Measurements from ENCODE around the gene NEB. TPM values are rescaled to one million over a fixed set of nuclear protein-coding genes. Genes with fewer than 3 reads are reported as not detected.

Gene NEB
- total RNA-seq, 1 experiment from 2014 or later: 0.33 TPM

- Mint-ChIP-seq H3K36me3 (ENCODE audit: insufficient read depth, unreplicated experiment) (no peaks in the 10 kb centered on the region), H3K4me1 (ENCODE audit: insufficient read depth, unreplicated experiment) (no peaks in the 10 kb centered on the region), H3K27ac (ENCODE audit: low read depth, unreplicated experiment) (no peak overlapping the region), H3K9me3 (ENCODE audit: unreplicated experiment) (no peaks in the 10 kb centered on the region), H3K27me3 (ENCODE audit: insufficient read depth, unreplicated experiment) (peaks cover 10% of the 10 kb centered on the region), H3K4me3 (ENCODE audit: unreplicated experiment) (no peak overlapping the region)
- intact Hi-C loops (cut with micrococcal nuclease): no loop called here
- ChIA-PET CTCF (interaction anchor here (0.9 to 1.9 kb wide), 2 partner anchors 18 to 370 kb away, joined by 3 to 5 read pairs; no protein-coding TSS in a partner anchor), POLR2A (no interaction called here)
- no peak for DNase-seq (ENCODE audit: unreplicated experiment)
- no peak for TF ChIP-seq CTCF (IDR thresholded peaks at IDR 0.05; ENCODE audit: unreplicated experiment)
- no TSS peak for BruUV-seq (replicated peaks)
These were observed 78.4 kb downstream of the NEB start for GRCh38 chr2:151655663-151656398.

GRCh38 chr2:151654891-151655290 is 79.4 kb downstream of the NEB start:
- no TSS peak for BruUV-seq (replicated peaks)
- ChIA-PET POLR2A (interaction anchor here (1.2 kb wide), 1 partner anchor 83 kb away, joined by 3 read pairs; no protein-coding TSS in a partner anchor), CTCF (interaction anchor here (0.6 kb wide), 1 partner anchor 24 kb away, joined by 5 read pairs; no protein-coding TSS in a partner anchor)
- no peak for TF ChIP-seq CTCF (IDR thresholded peaks at IDR 0.05; ENCODE audit: unreplicated experiment)
- DNase-seq (ENCODE audit: unreplicated experiment): no peak
- H3K4me3 Mint-ChIP-seq (ENCODE audit: unreplicated experiment): no peak overlapping the region
- intact Hi-C loops (cut with micrococcal nuclease): no loop called here
- H3K27ac Mint-ChIP-seq (ENCODE audit: low read depth, unreplicated experiment): no peak overlapping the region
- no peaks in the 10 kb centered on the region for H3K9me3 Mint-ChIP-seq (ENCODE audit: unreplicated experiment)
- H3K4me1 Mint-ChIP-seq (ENCODE audit: insufficient read depth, unreplicated experiment): no peaks in the 10 kb centered on the region
- H3K27me3 Mint-ChIP-seq (ENCODE audit: insufficient read depth, unreplicated experiment): peaks cover 10% of the 10 kb centered on the region
- H3K36me3 Mint-ChIP-seq (ENCODE audit: insufficient read depth, unreplicated experiment): no peaks in the 10 kb centered on the region

DNA sequence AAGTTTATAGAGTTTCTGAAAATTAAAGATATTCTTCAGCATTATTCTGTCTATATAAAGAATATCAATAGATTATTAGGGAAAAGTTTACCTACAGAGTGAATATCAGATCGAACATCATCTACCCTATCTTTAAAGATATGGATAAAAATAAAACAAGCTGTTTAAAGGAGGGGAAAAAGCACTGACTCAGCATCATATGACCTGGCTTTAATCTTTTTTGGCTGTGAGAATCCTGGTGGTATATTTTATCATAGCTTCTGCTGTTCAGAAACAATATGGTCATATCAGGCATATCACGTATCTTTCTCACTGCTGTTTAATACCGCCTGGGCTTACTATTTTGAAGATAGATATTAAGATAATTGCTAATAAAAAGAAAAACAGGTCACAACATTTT is 80.2 kb downstream of the NEB start:
- no peak for DNase-seq (ENCODE audit: unreplicated experiment)
- no peak for TF ChIP-seq CTCF (IDR thresholded peaks at IDR 0.05; ENCODE audit: unreplicated experiment)
- no TSS peak for BruUV-seq (replicated peaks)
- Mint-ChIP-seq H3K36me3 (ENCODE audit: insufficient read depth, unreplicated experiment) (no peaks in the 10 kb centered on the region), H3K4me3 (ENCODE audit: unreplicated experiment) (no peak overlapping the region), H3K27ac (ENCODE audit: low read depth, unreplicated experiment) (no peak overlapping the region), H3K4me1 (ENCODE audit: insufficient read depth, unreplicated experiment) (no peaks in the 10 kb centered on the region), H3K9me3 (ENCODE audit: unreplicated experiment) (no peaks in the 10 kb centered on the region), H3K27me3 (ENCODE audit: insufficient read depth, unreplicated experiment) (peaks cover 10% of the 10 kb centered on the region)
- CTCF ChIA-PET: interaction anchor here (0.6 kb wide), 3 partner anchors 23 to 152 kb away, joined by 3 to 5 read pairs (median 3); no protein-coding TSS in a partner anchor
- POLR2A ChIA-PET: interaction anchor here (1.2 kb wide), 1 partner anchor 83 kb away, joined by 3 read pairs; no protein-coding TSS in a partner anchor
- intact Hi-C loops (cut with micrococcal nuclease): no loop called here

GRCh38 chr2:151651274-151651673 is 83.0 kb downstream of the NEB start:
- POLR2A ChIA-PET: interaction anchor here (1.0 kb wide), 1 partner anchor 19 kb away, joined by 4 read pairs; no protein-coding TSS in a partner anchor
- intact Hi-C loops (cut with micrococcal nuclease): no loop called here
- Mint-ChIP-seq H3K27me3 (ENCODE audit: insufficient read depth, unreplicated experiment) (no peaks in the 10 kb centered on the region), H3K27ac (ENCODE audit: low read depth, unreplicated experiment) (no peak overlapping the region), H3K4me1 (ENCODE audit: insufficient read depth, unreplicated experiment) (no peaks in the 10 kb centered on the region), H3K36me3 (ENCODE audit: insufficient read depth, unreplicated experiment) (no peaks in the 10 kb centered on the region), H3K4me3 (ENCODE audit: unreplicated experiment) (no peak overlapping the region), H3K9me3 (ENCODE audit: unreplicated experiment) (no peaks in the 10 kb centered on the region)
- CTCF ChIA-PET: interaction anchor here (0.6 to 1.1 kb wide), 3 partner anchors 156 to 601 kb away, joined by 3 to 5 read pairs (median 3); no protein-coding TSS in a partner anchor
- no peak for DNase-seq (ENCODE audit: unreplicated experiment)
- no peak for TF ChIP-seq CTCF (IDR thresholded peaks at IDR 0.05; ENCODE audit: unreplicated experiment)
- BruUV-seq (replicated peaks): no TSS peak
